Stimulated activated CD8-positive, alpha-beta memory T cell treated with anti-CD3 and anti-CD28 coated beads, Interleukin-7, amount 100 ng/mL, for 48 hours (primary cell): Measurements from ENCODE around the gene TRPM6.

Experiments
- DNase-seq, 2 donors: peaks; one replicate each; pipeline ENCODE4 v3.0.0-alpha.2; 2020; ENCODE audit warnings: low read depth in 1 of 2; ENCODE audit errors: extremely low read depth in 1 of 2

The TRPM6 gene

DNA sequence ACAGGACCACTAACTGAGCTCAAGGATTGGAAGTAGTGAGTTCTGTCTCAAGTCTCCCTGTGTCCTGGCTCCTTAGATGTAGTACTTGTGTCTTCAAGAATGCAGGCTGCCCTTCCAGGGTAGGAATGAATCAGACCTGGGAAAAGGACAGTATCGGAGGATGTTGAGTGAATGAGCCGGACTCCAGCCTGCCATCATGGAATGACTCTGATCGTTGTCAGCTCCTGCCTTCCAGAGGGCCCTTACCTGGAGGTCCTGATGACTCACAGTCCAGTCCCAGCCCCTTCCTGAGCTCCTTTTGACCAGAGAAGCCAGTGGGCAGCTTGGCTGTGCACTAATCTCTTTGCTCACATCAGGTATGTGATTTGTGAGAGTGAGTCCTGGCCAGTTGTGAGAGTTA is 161.1 kb downstream of the TRPM6 start:
- DNase-seq: no peak

DNA sequence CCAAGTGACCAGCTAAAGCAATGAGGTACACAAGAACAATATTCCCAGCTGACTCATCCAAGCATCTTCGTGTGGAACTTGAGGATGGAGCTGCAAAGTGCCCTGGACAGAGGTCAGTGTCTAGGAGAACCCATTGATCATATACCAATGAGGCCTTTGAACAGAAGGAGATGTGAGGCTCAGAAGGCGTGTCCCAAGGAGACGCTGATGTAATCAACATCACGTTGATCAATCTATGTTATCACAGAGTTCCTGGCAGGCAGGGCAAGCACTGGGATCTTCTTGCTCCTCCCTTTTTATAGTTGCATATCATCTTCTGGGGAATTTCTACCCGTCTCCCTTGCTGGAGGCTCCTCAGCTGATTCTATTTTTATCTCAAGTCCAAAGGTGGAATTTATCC is 163.4 kb downstream of the TRPM6 start:
- DNase-seq: no peak

- no peak for DNase-seq
These were observed 165.7 kb downstream of the TRPM6 start for GRCh38 chr9:74721696-74722660.

- no peak for DNase-seq
These were observed 168.4 kb downstream of the TRPM6 start for GRCh38 chr9:74719306-74719705.

DNA sequence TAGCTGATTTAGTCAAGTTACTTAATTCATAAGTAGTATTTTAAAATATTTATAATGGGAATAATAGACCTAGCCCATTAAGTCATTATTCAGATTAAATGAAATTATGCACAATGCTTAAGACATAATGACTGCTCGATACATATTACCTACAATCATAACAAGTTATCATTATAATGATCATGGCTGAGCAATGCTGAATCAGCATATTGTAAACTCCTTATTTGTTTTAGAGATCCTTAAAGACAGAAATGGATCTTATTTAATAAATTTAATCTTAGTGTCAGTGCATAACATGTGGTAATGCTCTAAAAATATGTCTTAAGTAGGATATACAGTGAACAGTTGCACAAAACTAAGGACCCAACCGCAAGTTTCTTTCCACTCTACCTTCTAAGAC is 169.0 kb downstream of the TRPM6 start:
- no peak for DNase-seq

GRCh38 chr9:74711341-74711740 is 176.4 kb downstream of the TRPM6 start:
- DNase-seq: no peak

GRCh38 chr9:74697535-74697934 is 190.2 kb downstream of the TRPM6 start:
- no peak for DNase-seq

GRCh38 chr9:74696520-74696919 is 191.2 kb downstream of the TRPM6 start:
- DNase-seq: no peak

DNA sequence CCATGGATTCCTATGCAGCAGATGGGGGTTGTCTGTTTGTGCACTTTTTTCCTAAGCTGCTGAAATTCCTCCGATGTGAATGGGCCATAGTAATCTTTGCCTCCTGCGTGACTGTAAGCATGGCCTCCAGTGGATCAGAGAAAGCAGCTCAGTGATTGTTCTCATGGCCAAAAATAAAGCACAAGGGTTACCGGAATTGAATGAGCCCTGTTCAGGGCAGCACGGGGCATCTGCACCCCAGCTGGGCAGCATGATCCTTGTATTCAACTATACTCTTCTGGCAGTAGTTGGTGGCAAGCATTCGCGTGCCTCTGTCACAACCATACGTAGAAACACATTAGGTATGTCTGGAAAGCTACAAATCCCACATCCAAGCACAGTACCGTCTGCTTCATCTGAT is 196.7 kb downstream of the TRPM6 start:
- no peak for DNase-seq

DNA sequence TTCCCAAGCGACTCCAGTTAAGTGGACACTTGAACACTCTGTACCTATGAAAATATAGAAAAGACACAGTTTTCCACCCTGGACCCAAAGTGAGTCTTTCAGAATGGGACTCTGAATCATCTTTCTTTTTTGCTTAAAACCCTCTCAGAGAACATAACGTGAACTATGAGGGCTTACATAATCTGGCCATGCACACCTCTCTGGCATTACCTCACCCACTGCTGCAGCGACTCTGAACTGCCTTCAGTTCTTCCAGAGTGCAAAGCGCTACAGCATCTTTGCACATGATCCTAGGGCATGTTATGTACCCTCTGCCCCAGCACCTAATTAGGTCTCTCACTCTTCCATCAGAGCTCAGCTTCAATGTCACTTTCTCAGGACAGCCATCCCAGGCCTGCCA is 204.4 kb downstream of the TRPM6 start:
- DNase-seq: no peak

- no peak for DNase-seq
These were observed 205.8 kb downstream of the TRPM6 start for GRCh38 chr9:74681906-74682305.

DNA sequence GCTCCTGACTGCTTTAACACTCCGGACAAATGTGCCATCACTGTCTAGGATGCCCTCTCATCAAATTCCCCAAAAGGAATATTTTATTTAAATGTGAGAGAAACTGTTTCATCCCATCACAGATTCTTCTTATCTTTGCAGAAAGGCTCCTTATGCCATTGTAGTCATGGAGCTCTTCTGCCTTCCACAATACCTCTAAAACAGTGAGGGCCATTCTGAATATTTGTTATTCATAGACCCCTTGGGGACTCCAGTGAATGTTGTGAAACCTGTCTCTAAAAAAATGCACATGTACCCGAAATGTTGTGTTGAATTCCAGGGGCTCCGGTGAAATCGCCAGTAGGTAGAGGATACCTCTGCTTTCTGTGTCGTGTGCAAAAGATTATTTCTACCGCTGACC is 213.6 kb downstream of the TRPM6 start:
- no peak for DNase-seq
